ENCODE measurements around the gene SKAP1.

SKAP1 gene

GRCh38 chr17:48163809-48164208 is 266.2 kb downstream of the SKAP1 start:
- peaks cover 5% of the 10 kb centered on the region for H3K4me1 Mint-ChIP-seq
- H3K36me3 Mint-ChIP-seq (ENCODE audit: insufficient read depth), result peaks cover 44% of the 10 kb centered on the region
- no peaks in the 10 kb centered on the region for H3K9me3 Mint-ChIP-seq
- DNase-seq (ENCODE audit: low spot score in 2 of 2) (no peak), ATAC-seq (replicated peaks; ENCODE audit: extremely low read depth, poor library complexity, severe bottlenecking) (no peak)
- H3K4me3 Mint-ChIP-seq, result no peak overlapping the region
- H3K27ac Mint-ChIP-seq (ENCODE audit: low read depth), result no peak overlapping the region
- no peaks in the 10 kb centered on the region for H3K27me3 Mint-ChIP-seq

GRCh38 chr17:48162946-48163506 is 267.0 kb downstream of the SKAP1 start:
- DNase-seq (ENCODE audit: low spot score in 2 of 2) (no peak), ATAC-seq (replicated peaks; ENCODE audit: extremely low read depth, poor library complexity, severe bottlenecking) (no peak)
- no peaks in the 10 kb centered on the region for H3K27me3 Mint-ChIP-seq
- H3K27ac Mint-ChIP-seq (ENCODE audit: low read depth), result no peak overlapping the region
- H3K4me1 Mint-ChIP-seq, result peaks cover 5% of the 10 kb centered on the region
- no peaks in the 10 kb centered on the region for H3K9me3 Mint-ChIP-seq
- H3K36me3 Mint-ChIP-seq (ENCODE audit: insufficient read depth), result peaks cover 43% of the 10 kb centered on the region
- no peak overlapping the region for H3K4me3 Mint-ChIP-seq

GRCh38 chr17:48162306-48162934 is 267.6 kb downstream of the SKAP1 start:
- DNase-seq (ENCODE audit: low spot score in 2 of 2) (no peak), ATAC-seq (replicated peaks; ENCODE audit: extremely low read depth, poor library complexity, severe bottlenecking) (no peak)
- H3K36me3 Mint-ChIP-seq (ENCODE audit: insufficient read depth), result peaks cover 44% of the 10 kb centered on the region
- H3K4me1 Mint-ChIP-seq, result peaks cover 5% of the 10 kb centered on the region
- no peak overlapping the region for H3K27ac Mint-ChIP-seq (ENCODE audit: low read depth)
- H3K9me3 Mint-ChIP-seq, result no peaks in the 10 kb centered on the region
- no peaks in the 10 kb centered on the region for H3K27me3 Mint-ChIP-seq
- no peak overlapping the region for H3K4me3 Mint-ChIP-seq

- no peaks in the 10 kb centered on the region for H3K27me3 Mint-ChIP-seq
- no peak overlapping the region for H3K4me3 Mint-ChIP-seq
- ATAC-seq (replicated peaks; ENCODE audit: extremely low read depth, poor library complexity, severe bottlenecking), result no peak
- no peak for DNase-seq (ENCODE audit: low spot score in 2 of 2)
- H3K27ac Mint-ChIP-seq (ENCODE audit: low read depth), result no peak overlapping the region
- peaks cover 37% of the 10 kb centered on the region for H3K36me3 Mint-ChIP-seq (ENCODE audit: insufficient read depth)
- H3K9me3 Mint-ChIP-seq, result no peaks in the 10 kb centered on the region
- peaks cover 5% of the 10 kb centered on the region for H3K4me1 Mint-ChIP-seq
These were observed 268.7 kb downstream of the SKAP1 start for GRCh38 chr17:48161127-48161905.

GRCh38 chr17:48160177-48161081 is 269.6 kb downstream of the SKAP1 start:
- no peak for ATAC-seq (replicated peaks; ENCODE audit: extremely low read depth, poor library complexity, severe bottlenecking)
- H3K36me3 Mint-ChIP-seq (ENCODE audit: insufficient read depth), result peaks cover 42% of the 10 kb centered on the region
- no peaks in the 10 kb centered on the region for H3K9me3 Mint-ChIP-seq
- no peak for DNase-seq (ENCODE audit: low spot score in 2 of 2)
- H3K27ac Mint-ChIP-seq (ENCODE audit: low read depth), result no peak overlapping the region
- no peak overlapping the region for H3K4me3 Mint-ChIP-seq
- no peaks in the 10 kb centered on the region for H3K27me3 Mint-ChIP-seq
- peaks cover 5% of the 10 kb centered on the region for H3K4me1 Mint-ChIP-seq

- no peak overlapping the region for H3K27ac Mint-ChIP-seq (ENCODE audit: low read depth)
- H3K27me3 Mint-ChIP-seq, result no peaks in the 10 kb centered on the region
- no peak for DNase-seq (ENCODE audit: low spot score in 2 of 2)
- H3K36me3 Mint-ChIP-seq (ENCODE audit: insufficient read depth), result peaks cover 48% of the 10 kb centered on the region
- no peaks in the 10 kb centered on the region for H3K9me3 Mint-ChIP-seq
- peaks cover 1% of the 10 kb centered on the region for H3K4me1 Mint-ChIP-seq
- ATAC-seq (replicated peaks; ENCODE audit: extremely low read depth, poor library complexity, severe bottlenecking), result no peak
- no peak overlapping the region for H3K4me3 Mint-ChIP-seq
These were observed 270.8 kb downstream of the SKAP1 start for GRCh38 chr17:48159232-48159631.

GRCh38 chr17:48155889-48156611 is 274.0 kb downstream of the SKAP1 start:
- no peaks in the 10 kb centered on the region for H3K4me1 Mint-ChIP-seq
- no peaks in the 10 kb centered on the region for H3K9me3 Mint-ChIP-seq
- no peak overlapping the region for H3K4me3 Mint-ChIP-seq
- H3K36me3 Mint-ChIP-seq (ENCODE audit: insufficient read depth), result peaks cover 48% of the 10 kb centered on the region
- H3K27me3 Mint-ChIP-seq, result no peaks in the 10 kb centered on the region
- DNase-seq (ENCODE audit: low spot score in 2 of 2) (no peak), ATAC-seq (replicated peaks; ENCODE audit: extremely low read depth, poor library complexity, severe bottlenecking) (no peak)
- H3K27ac Mint-ChIP-seq (ENCODE audit: low read depth), result no peak overlapping the region

GRCh38 chr17:48153691-48154358 is 276.2 kb downstream of the SKAP1 start:
- H3K27ac Mint-ChIP-seq (ENCODE audit: low read depth), result no peak overlapping the region
- H3K27me3 Mint-ChIP-seq, result no peaks in the 10 kb centered on the region
- H3K4me3 Mint-ChIP-seq, result no peak overlapping the region
- H3K4me1 Mint-ChIP-seq, result no peaks in the 10 kb centered on the region
- ATAC-seq (replicated peaks; ENCODE audit: extremely low read depth, poor library complexity, severe bottlenecking) (no peak), DNase-seq (ENCODE audit: low spot score in 2 of 2) (no peak)
- H3K36me3 Mint-ChIP-seq (ENCODE audit: insufficient read depth), result peaks cover 49% of the 10 kb centered on the region
- no peaks in the 10 kb centered on the region for H3K9me3 Mint-ChIP-seq

GRCh38 chr17:48152289-48152688 is 277.7 kb downstream of the SKAP1 start:
- Mint-ChIP-seq H3K9me3 (no peaks in the 10 kb centered on the region), H3K36me3 (ENCODE audit: insufficient read depth) (peaks cover 50% of the 10 kb centered on the region), H3K4me3 (no peak overlapping the region), H3K27ac (ENCODE audit: low read depth) (no peak overlapping the region), H3K4me1 (no peaks in the 10 kb centered on the region), H3K27me3 (no peaks in the 10 kb centered on the region)
- DNase-seq (ENCODE audit: low spot score in 2 of 2), result no peak
- no peak for ATAC-seq (replicated peaks; ENCODE audit: extremely low read depth, poor library complexity, severe bottlenecking)

GRCh38 chr17:48151220-48151619 is 278.8 kb downstream of the SKAP1 start:
- Mint-ChIP-seq H3K36me3 (ENCODE audit: insufficient read depth) (peaks cover 54% of the 10 kb centered on the region), H3K9me3 (no peaks in the 10 kb centered on the region), H3K4me3 (no peak overlapping the region), H3K27me3 (no peaks in the 10 kb centered on the region), H3K4me1 (no peaks in the 10 kb centered on the region), H3K27ac (ENCODE audit: low read depth) (no peak overlapping the region)
- ATAC-seq (replicated peaks; ENCODE audit: extremely low read depth, poor library complexity, severe bottlenecking), result no peak
- no peak for DNase-seq (ENCODE audit: low spot score in 2 of 2)

GRCh38 chr17:48150597-48151001 is 279.4 kb downstream of the SKAP1 start:
- no peaks in the 10 kb centered on the region for H3K9me3 Mint-ChIP-seq
- ATAC-seq (replicated peaks; ENCODE audit: extremely low read depth, poor library complexity, severe bottlenecking) (no peak), DNase-seq (ENCODE audit: low spot score in 2 of 2) (no peak)
- H3K27me3 Mint-ChIP-seq, result no peaks in the 10 kb centered on the region
- peaks cover 50% of the 10 kb centered on the region for H3K36me3 Mint-ChIP-seq (ENCODE audit: insufficient read depth)
- no peak overlapping the region for H3K4me3 Mint-ChIP-seq
- H3K4me1 Mint-ChIP-seq, result no peaks in the 10 kb centered on the region
- no peak overlapping the region for H3K27ac Mint-ChIP-seq (ENCODE audit: low read depth)
